ENCODE measurements around the gene SOWAHA.

The SOWAHA gene

DNA sequence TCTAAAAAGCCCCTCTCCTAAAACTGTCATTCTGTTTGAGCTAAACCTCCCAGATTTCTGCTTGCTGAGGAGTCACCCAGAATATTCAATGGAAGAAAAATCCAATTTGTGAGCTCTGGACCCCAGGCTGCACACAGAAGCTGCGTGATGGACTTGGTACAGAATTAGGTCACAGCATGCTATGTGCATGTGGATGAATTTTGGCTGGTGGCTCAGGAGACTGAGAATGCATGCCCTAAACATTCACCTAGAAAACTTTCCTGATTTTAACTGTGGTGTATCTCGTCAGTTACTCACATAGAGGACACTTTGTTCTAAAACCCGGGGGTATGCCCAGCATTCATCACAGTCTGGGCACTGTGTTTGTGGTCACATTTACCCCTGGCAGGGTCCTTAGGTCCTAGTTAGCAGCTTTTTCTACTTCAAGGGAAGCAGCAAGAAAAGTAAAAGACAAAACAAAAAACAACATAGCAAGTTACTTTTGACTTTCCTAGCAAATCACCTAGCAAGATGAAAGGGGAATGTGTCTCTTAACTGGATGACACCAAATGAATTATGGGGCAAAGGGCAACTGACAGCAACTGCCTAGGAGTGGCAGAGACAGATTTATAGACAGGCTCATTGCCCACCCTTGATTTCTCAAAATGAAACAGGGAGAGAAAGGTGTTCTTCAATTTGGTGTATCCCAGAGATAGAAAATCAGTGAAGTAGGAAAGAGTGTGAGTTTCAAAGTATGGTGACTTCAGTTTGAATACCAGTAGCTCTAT, 25.6 kb downstream of the SOWAHA start:
- TF ChIP-seq, protein P1, sequence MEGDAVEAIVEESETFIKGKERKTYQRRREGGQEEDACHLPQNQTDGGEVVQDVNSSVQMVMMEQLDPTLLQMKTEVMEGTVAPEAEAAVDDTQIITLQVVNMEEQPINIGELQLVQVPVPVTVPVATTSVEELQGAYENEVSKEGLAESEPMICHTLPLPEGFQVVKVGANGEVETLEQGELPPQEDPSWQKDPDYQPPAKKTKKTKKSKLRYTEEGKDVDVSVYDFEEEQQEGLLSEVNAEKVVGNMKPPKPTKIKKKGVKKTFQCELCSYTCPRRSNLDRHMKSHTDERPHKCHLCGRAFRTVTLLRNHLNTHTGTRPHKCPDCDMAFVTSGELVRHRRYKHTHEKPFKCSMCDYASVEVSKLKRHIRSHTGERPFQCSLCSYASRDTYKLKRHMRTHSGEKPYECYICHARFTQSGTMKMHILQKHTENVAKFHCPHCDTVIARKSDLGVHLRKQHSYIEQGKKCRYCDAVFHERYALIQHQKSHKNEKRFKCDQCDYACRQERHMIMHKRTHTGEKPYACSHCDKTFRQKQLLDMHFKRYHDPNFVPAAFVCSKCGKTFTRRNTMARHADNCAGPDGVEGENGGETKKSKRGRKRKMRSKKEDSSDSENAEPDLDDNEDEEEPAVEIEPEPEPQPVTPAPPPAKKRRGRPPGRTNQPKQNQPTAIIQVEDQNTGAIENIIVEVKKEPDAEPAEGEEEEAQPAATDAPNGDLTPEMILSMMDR (conservative IDR thresholded peaks at IDR 0.05; ENCODE audit: low read depth, low read length), result no peak

DNA sequence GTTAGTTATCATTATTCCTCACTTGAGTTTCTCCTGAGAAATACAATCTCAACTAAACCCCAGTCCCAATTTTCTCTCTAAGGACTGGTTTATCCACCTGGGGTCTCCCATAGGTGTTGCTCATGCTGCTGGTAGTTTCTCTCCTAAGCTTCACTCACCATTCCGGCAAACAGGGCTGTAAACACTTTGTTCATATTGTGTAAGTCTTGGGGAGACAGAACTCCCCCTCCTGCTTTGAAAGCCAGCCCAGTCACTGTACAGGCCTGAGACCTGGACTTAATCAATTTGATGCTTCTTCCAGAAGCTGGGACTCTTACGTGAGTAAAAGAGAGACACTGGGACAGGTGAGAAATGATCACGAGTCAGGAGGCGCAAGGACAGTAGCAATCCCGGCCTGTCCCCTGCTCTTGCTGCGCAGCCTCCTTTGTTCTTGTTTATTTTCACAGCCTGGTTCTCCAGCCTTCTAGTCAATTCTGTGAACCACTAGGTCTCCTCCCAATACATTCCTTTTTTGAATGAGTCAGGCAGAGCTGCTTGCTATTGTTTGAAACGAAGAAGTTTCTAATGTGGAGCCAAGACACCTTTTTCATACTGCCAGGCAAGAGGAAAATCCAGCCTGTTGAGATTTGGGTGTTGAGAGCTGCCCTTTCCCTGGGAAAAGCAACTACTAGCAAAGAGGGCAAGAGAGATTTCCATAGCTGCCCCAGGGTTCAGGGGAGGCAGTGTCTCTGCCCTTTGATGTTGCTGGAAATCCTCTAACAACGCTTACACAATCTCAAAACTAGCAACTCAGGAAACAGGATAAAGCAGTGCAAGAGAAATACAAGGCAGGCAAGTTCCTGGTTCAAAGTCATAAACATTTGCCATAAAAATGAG, 26.6 kb downstream of the SOWAHA start:
- H3K4me3 ChIP-seq (ENCODE audit: low read depth, low read length), result no peak overlapping the region
- peak; percentile 88 for DNase-seq (ENCODE audit: low read depth)
- TF ChIP-seq, protein P1 (conservative IDR thresholded peaks at IDR 0.05; ENCODE audit: low read depth, low read length), result no peak

More for the DNA sequence above, 25.6 kb downstream of the SOWAHA start:
- H3K4me3 ChIP-seq (ENCODE audit: low read depth, low read length), result no peak overlapping the region
- no peak for DNase-seq (ENCODE audit: low read depth)

DNA sequence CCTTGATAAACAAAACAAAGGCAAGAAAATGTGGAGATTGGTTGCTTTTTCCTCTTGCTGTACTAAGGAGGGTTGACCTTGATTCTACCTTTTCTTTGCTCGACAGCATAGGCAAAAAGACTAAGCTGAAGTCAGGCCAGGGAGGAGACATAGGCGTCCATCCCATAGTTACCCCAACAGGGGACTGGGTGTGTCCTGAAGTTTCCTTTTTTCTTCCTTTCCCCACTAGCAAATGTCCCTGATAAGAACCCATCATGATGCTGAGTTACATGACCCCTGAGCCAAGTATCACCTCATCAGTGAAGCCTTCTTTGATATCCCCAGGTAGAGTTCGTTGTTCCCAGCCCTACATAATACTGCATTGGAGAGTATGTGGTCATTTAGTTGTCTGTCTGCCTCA, 27.2 kb downstream of the SOWAHA start:
- TF ChIP-seq, protein P1 (conservative IDR thresholded peaks at IDR 0.05; ENCODE audit: low read depth, low read length), result no peak
- no peak for DNase-seq (ENCODE audit: low read depth)

DNA sequence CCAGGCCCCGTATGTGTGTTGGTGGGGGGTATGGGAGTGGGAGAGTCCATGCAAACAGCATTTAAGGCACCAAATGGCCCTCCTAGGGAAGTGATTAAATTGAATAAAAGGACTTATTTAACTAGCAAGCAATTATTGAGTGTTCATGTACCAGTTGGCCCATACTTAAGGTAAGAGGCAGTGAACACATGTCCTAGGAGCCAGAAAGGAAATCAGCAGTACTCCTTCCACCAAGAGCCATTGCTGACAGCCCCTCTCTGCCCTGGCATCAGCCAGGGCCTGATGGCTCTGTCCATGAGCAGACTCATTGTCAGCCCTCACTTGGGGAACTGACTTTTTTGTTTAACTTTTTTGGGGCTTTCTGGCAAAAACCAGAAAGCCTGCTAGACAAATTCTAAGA, 27.8 kb downstream of the SOWAHA start:
- no peak for DNase-seq (ENCODE audit: low read depth)
- TF ChIP-seq, protein P1 (conservative IDR thresholded peaks at IDR 0.05; ENCODE audit: low read depth, low read length), result no peak
- H3K4me3 ChIP-seq (ENCODE audit: low read depth, low read length), result no peak overlapping the region

More for the DNA sequence above, 27.2 kb downstream of the SOWAHA start:
- H3K4me3 ChIP-seq (ENCODE audit: low read depth, low read length), result no peak overlapping the region

DNA sequence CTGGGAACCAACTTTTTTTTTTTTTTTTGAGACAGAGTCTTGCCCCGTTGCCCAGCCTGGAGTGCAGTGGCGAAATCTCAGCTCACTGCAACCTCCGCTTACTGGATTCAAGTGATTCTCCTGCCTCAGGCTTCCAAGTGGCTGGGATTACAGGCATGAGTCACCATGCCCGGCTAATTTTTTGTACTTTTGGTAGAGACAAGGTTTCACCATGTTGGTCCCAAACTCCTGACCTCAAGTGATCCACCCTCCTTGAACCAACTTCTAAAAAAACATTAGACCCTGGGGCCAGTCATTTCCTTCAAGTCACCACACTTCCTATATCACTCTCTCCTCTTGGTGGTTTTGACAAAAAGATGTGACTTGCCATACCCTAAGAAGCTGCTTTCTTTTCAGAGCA, 28.2 kb downstream of the SOWAHA start:
- TF ChIP-seq, protein P1 (conservative IDR thresholded peaks at IDR 0.05; ENCODE audit: low read depth, low read length), result no peak
- no peak overlapping the region for H3K4me3 ChIP-seq (ENCODE audit: low read depth, low read length)
- peak; percentile 35 for DNase-seq (ENCODE audit: low read depth)

DNA sequence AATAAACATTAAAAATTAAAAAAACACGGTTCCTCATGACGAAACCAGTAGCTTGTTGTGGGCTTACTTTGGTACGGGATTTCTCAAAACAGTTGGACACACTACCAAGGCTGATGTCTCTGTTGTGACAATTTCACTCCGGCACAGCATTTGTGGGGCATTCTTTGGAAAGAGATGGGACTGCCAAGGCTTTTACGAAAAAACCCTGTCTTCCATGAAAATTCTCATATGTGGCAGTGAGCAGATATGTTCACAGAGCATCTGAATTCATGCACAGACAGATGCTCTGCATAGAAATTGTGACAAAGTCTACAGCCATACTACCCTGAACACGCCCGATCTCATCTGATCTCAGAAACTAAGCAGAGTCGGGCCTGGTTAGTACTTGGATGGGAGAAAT, 35.2 kb downstream of the SOWAHA start:
- DNase-seq (ENCODE audit: low read depth), result no peak
- TF ChIP-seq, protein P1 (conservative IDR thresholded peaks at IDR 0.05; ENCODE audit: low read depth, low read length), result no peak
- H3K4me3 ChIP-seq (ENCODE audit: low read depth, low read length), result no peak overlapping the region
